Astrocyte (in vitro differentiated cells and primary cell): ENCODE results near the gene ENTPD3.

Experiments used
- EZH2 ChIP-seq: IDR thresholded peaks from 2 replicates; pipeline ENCODE4 v1.6.1; 2012; ENCODE audit warnings: mild to moderate bottlenecking, low read length, inconsistent platforms; ENCODE audit not compliant: insufficient read depth
- TF ChIP-seq, protein P1 (sequence below): IDR thresholded peaks from 2 replicates; pipeline ENCODE4 v1.5.1; 2011; ENCODE audit warnings: low read depth, mild to moderate bottlenecking, inconsistent platforms, low read length, moderate library complexity; ENCODE audit not compliant: insufficient read depth

DNA sequence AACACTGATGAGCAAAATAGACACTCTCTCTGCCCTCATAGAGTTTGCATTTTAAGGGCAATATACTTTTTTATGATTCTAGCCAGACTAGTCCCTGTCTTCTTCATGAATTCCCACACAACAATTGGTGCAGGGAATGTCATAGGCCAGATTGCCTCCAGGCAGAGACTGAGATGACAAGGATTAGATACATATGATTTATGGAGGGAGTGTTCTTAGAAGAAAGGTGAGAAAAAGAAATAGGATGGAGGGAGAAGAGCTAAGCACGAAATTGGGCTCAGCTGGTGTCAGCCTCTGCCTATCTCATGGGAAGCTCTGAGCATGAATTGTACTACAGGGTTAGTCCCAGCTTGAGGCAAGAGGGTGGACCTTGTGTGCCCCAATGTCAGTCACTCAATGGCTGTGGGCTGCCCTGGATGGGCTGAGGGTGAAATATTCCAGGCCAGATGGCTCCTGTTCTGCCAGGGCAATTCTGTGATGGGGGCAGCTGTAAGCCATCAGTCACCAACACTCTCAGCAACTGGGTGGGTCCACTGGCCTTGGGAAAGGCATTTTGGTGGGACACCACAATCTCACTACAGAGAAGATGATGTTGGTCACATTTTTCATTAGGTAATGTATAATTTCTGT lies 46.3 kb upstream of the ENTPD3 start:
- TF ChIP-seq, protein P1, sequence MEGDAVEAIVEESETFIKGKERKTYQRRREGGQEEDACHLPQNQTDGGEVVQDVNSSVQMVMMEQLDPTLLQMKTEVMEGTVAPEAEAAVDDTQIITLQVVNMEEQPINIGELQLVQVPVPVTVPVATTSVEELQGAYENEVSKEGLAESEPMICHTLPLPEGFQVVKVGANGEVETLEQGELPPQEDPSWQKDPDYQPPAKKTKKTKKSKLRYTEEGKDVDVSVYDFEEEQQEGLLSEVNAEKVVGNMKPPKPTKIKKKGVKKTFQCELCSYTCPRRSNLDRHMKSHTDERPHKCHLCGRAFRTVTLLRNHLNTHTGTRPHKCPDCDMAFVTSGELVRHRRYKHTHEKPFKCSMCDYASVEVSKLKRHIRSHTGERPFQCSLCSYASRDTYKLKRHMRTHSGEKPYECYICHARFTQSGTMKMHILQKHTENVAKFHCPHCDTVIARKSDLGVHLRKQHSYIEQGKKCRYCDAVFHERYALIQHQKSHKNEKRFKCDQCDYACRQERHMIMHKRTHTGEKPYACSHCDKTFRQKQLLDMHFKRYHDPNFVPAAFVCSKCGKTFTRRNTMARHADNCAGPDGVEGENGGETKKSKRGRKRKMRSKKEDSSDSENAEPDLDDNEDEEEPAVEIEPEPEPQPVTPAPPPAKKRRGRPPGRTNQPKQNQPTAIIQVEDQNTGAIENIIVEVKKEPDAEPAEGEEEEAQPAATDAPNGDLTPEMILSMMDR, result no peak
- no peak for TF ChIP-seq EZH2
